GM12878 (cell line): ENCODE data around the gene UQCRC1. TPM values are rescaled to one million over a fixed set of nuclear protein-coding genes. Genes with fewer than 3 reads are reported as not detected.

Source experiments
- ATAC-seq: fragments of 200-7000 bp; cut with Tn5 transposase; 3 replicates; pipeline ENCODE4 v1.9.1; 2020; ENCODE audit warnings: mild to moderate bottlenecking, moderate library complexity
- BruUV-seq: library from RNA; stranded (reverse); fragments of 400-500 nt; replicated peaks from 2 replicates; lab custom pipeline; 2021; lab: Mats Ljungman, UMichigan
- CTCF ChIA-PET: fragments of 300-600 bp; sonication (Branson Sonifier 250); formaldehyde crosslinking; extraction: SDS; loops from one replicate; lab custom pipeline; 2021; ENCODE audit warnings: inconsistent platforms; lab: Yijun Ruan, JAX
- POLR2A ChIA-PET: fragments of 350-600 bp; formaldehyde crosslinking; extraction: SDS; loops from one replicate; lab custom pipeline; 2021; ENCODE audit warnings: inconsistent platforms; lab: Charles Lee
- RAD21 ChIA-PET: fragments of 300-600 bp; sonication (Branson Sonifier 250); formaldehyde crosslinking; loops from one replicate; lab custom pipeline; 2023; ENCODE audit warnings: antibody characterized with exemption; ENCODE audit not compliant: unreplicated experiment; lab: Charles Lee
- SMC1A ChIA-PET: fragments of 300-600 bp; sonication (Branson Sonifier 250); formaldehyde crosslinking; loops from one replicate; lab custom pipeline; 2023; ENCODE audit not compliant: unreplicated experiment, uncharacterized antibody; lab: Charles Lee
- DNase-seq: peaks from one replicate; pipeline ENCODE4 v3.0.0-alpha.2; 2011; ENCODE audit warnings: low read depth, low spot score
- FAIRE-seq: peaks from 3 replicates; lab custom pipeline; 2011; peaks lifted over from hg19 to GRCh38; lab: Jason Lieb, UNC
- H2AFZ ChIP-seq: 2 replicates; pipeline ENCODE4 v1.6.0; 2011; ENCODE audit warnings: low read depth, low read length, control low read depth; ENCODE audit not compliant: control insufficient read depth
- H3K27ac ChIP-seq: 2 replicates; pipeline ENCODE4 v1.5.1; 2011; ENCODE audit warnings: control low read depth; ENCODE audit not compliant: control insufficient read depth, insufficient read depth
- H3K27me3 ChIP-seq, 2 experiments: replicated peaks in 1 of 2; 2 replicates each; pipeline versions ENCODE4 v1.6.0 to v1.6.1; 2011; ENCODE audit warnings: low read length in 1 of 2; ENCODE audit not compliant: control insufficient read depth in 2 of 2, insufficient read depth in 2 of 2
- H3K36me3 ChIP-seq, 2 experiments: 2 replicates each; pipeline ENCODE4 v1.5.1; 2011; ENCODE audit warnings: low read length in 1 of 2; ENCODE audit not compliant: control insufficient read depth in 2 of 2, insufficient read depth in 2 of 2
- H3K4me1 ChIP-seq: 2 replicates; pipeline ENCODE4 v1.6.1; 2011; ENCODE audit warnings: mild to moderate bottlenecking, low read length, moderate library complexity, mixed read lengths; ENCODE audit not compliant: control insufficient read depth, insufficient read depth
- H3K4me2 ChIP-seq: 2 replicates; pipeline ENCODE4 v1.6.0; 2011; ENCODE audit warnings: control low read depth; ENCODE audit not compliant: control insufficient read depth, insufficient read depth
- H3K4me3 ChIP-seq: fragments of 200-600 bp; sonication (generic); 2 replicates; pipeline ENCODE4 v1.5.1; 2016
- H3K79me2 ChIP-seq: 2 replicates; pipeline ENCODE4 v1.6.0; 2011; ENCODE audit warnings: low read length; ENCODE audit not compliant: control insufficient read depth, insufficient read depth
- H3K9ac ChIP-seq: 2 replicates; pipeline ENCODE4 v1.8.0; 2011; ENCODE audit warnings: low read length, control low read depth, mixed read lengths; ENCODE audit not compliant: control insufficient read depth, insufficient read depth
- H3K9me3 ChIP-seq: replicated peaks from 3 replicates; pipeline ENCODE4 v1.5.1; 2011; ENCODE audit warnings: mild to moderate bottlenecking, low read length; ENCODE audit not compliant: control insufficient read depth, insufficient read depth
- H4K20me1 ChIP-seq: 2 replicates; pipeline ENCODE4 v1.6.0; 2011; ENCODE audit not compliant: control insufficient read depth, insufficient read depth
- EP300 ChIP-seq, 2 experiments: fragments of 150-350 bp in 1 of 2; IDR thresholded peaks; 2 replicates each; pipeline ENCODE4 v1.6.1; 2011 to 2012; ENCODE audit warnings: low read depth in 2 of 2, low read length in 2 of 2, borderline replicate concordance in 1 of 2, improper control_type of control experiment in 1 of 2, inconsistent platforms in 1 of 2; ENCODE audit not compliant: control insufficient read depth in 1 of 2
- ESRRA ChIP-seq: IDR thresholded peaks from 2 replicates; pipeline ENCODE4 v1.6.1; 2012; ENCODE audit warnings: mild to moderate bottlenecking, low read length, improper control_type of control experiment
- FOS ChIP-seq: IDR thresholded peaks from 3 replicates; pipeline ENCODE4 v1.6.1; 2011; ENCODE audit warnings: borderline replicate concordance; ENCODE audit not compliant: insufficient read length; ENCODE audit errors: extremely low read depth
- FOXK2 ChIP-seq: fragments of 450-650 bp; IDR thresholded peaks from 2 replicates; pipeline ENCODE4 v1.6.1; 2017; ENCODE audit warnings: mild to moderate bottlenecking, moderate library complexity
- NFIC ChIP-seq: IDR thresholded peaks from 2 replicates; pipeline ENCODE4 v1.6.1; 2012; ENCODE audit warnings: low read depth, mild to moderate bottlenecking, inconsistent platforms, low read length, moderate library complexity
- NR2F1 ChIP-seq: fragments of 450-650 bp; conservative IDR thresholded peaks from 2 replicates; pipeline ENCODE4 v1.6.1; 2017; ENCODE audit warnings: mild to moderate bottlenecking
- PBX3 ChIP-seq: IDR thresholded peaks from 2 replicates; pipeline ENCODE4 v1.6.1; 2011; ENCODE audit warnings: mild to moderate bottlenecking, low read depth, low read length, moderate library complexity; ENCODE audit not compliant: insufficient replicate concordance
- SMC3 ChIP-seq: IDR thresholded peaks from 2 replicates; pipeline ENCODE4 v1.6.1; 2011; ENCODE audit warnings: low read length, improper control_type of control experiment, borderline replicate concordance
- WGBS: methylation state at CpG from one replicate; pipeline ENCODE4 v1.1.6; 2016; ENCODE audit warnings: low lambda C conversion rate; ENCODE audit not compliant: insufficient replicate concordance, insufficient coverage; ENCODE audit errors: missing lambda C conversion rate; 5-methylcytosine and 5-hydroxymethylcytosine counted together
- in situ Hi-C: fragments of 300-500 bp; cut with MboI; formaldehyde crosslinking; loops from 9 replicates; pipeline ENCODE4 v1.14.3; 2018; ENCODE audit warnings: mixed read lengths
- intact Hi-C: fragments of 100-400 bp; cut with micrococcal nuclease; formaldehyde crosslinking; loops from one replicate; pipeline ENCODE4 v1.14.2; 2022; ENCODE audit not compliant: unreplicated experiment
- polyA plus RNA-seq, 11 experiments: library from polyadenylated mRNA; depleted of rRNA in 4 of 11; unstranded in 6 of 11; stranded (reverse) in 5 of 11; fragments of >200 nt; fragmentation: Nextera tagmentation in 4 of 11; fragmentation: Illumina TruSeq in 1 of 11; extraction: Ambion mirVana in 4 of 11; extraction: Trizol in 1 of 11; gene quantifications; 1 replicate in 1 of 11; 2 replicates in 10 of 11; pipeline versions ENCODE4 v1.2.1 to v1.2.3, GENCODE V29; 2011 to 2016; ENCODE audit warnings: inconsistent platforms in 2 of 11, missing spikeins in 2 of 11, low read depth in 1 of 11
- total RNA-seq, 4 experiments: library from RNA; depleted of rRNA in 3 of 4; stranded (reverse); fragments of >200 nt in 3 of 4; fragmentation: Illumina TruSeq in 1 of 4; extraction: Trizol in 1 of 4; gene quantifications; 2 replicates each; pipeline versions ENCODE4 v1.2.1 to v1.2.3, GENCODE V29; 2013 to 2021

The UQCRC1 gene
- total and polyA plus RNA-seq, 10 of the 15 experiments (the other 5 are each of a cell fraction or from before 2014, with no cell fraction given): 116 to 426 (median 228) TPM

DNA sequence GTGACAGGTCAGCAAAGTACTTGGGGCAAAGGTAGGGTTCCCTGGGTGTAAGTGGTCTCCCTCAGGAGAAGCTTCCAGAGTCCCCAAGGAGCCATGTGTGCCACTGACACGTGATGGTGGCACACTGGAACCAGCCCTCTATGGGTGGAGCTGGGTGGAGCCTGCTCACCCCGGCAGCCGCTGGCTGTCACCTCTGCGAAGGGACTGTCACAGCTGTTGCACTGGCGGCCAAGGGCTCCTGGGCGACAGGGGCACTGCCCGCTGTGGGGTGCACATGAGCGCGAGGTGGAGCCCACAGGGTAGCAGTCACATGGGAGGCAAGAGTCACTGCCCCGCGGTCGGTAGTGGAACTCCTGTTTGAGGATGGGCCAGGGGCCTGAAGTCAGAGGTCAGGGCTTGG is 41.3 kb upstream of the UQCRC1 start (continued):
- TF ChIP-seq PBX3 (no peak), ESRRA (no peak), NFIC (no peak), EP300 (IDR thresholded peaks at IDR 0.05; ENCODE audit: borderline replicate concordance in 1 of 2, control insufficient read depth in 1 of 2, low read depth in 2 of 2, low read length in 2 of 2) (no peak), SMC3 (no peak)

GRCh38 chr3:48648188-48648850 is 38.9 kb upstream of the UQCRC1 start:
- in situ Hi-C loops: no loop called here
- 48% methylated on average over 15 of the region's 15 CpGs for WGBS
- no peak overlapping the region for H2AFZ ChIP-seq
- ChIA-PET SMC1A (no interaction called here), POLR2A (no interaction called here), RAD21 (no interaction called here), CTCF (interaction anchor here (1.4 kb wide), 1 partner anchor 12 kb away, joined by 4 read pairs; no protein-coding TSS in a partner anchor)
- no peaks in the 10 kb centered on the region for H3K27me3 ChIP-seq
- no peak overlapping the region for H3K4me3 ChIP-seq
- H3K4me1 ChIP-seq: no peaks in the 10 kb centered on the region
- no TSS peak for BruUV-seq
- TF ChIP-seq NR2F1: no peak
- no peak for TF ChIP-seq FOS
- no peak for TF ChIP-seq FOXK2
- no peak for DNase-seq
- H3K9me3 ChIP-seq: no peaks in the 10 kb centered on the region
- no peaks in the 10 kb centered on the region for H3K79me2 ChIP-seq
- no peak overlapping the region for H3K9ac ChIP-seq
- FAIRE-seq: no peak
- no peak for ATAC-seq
- H3K4me2 ChIP-seq: no peak overlapping the region
- H4K20me1 ChIP-seq: no peaks in the 10 kb centered on the region; the same call in 1 of the 2 replicates
- intact Hi-C loops: no loop called here
- H3K36me3 ChIP-seq: no peaks in the 10 kb centered on the region
- H3K27ac ChIP-seq: no peak overlapping the region
